ENCODE results near the gene TP53TG5. TPM values are rescaled to one million over a fixed set of nuclear protein-coding genes. Genes with fewer than 3 reads are reported as not detected.

TP53TG5 gene
- total and polyA plus RNA-seq, 2 of the 8 experiments (the other 6 are each of a cell fraction or from before 2014, with no cell fraction given): not detected

DNA sequence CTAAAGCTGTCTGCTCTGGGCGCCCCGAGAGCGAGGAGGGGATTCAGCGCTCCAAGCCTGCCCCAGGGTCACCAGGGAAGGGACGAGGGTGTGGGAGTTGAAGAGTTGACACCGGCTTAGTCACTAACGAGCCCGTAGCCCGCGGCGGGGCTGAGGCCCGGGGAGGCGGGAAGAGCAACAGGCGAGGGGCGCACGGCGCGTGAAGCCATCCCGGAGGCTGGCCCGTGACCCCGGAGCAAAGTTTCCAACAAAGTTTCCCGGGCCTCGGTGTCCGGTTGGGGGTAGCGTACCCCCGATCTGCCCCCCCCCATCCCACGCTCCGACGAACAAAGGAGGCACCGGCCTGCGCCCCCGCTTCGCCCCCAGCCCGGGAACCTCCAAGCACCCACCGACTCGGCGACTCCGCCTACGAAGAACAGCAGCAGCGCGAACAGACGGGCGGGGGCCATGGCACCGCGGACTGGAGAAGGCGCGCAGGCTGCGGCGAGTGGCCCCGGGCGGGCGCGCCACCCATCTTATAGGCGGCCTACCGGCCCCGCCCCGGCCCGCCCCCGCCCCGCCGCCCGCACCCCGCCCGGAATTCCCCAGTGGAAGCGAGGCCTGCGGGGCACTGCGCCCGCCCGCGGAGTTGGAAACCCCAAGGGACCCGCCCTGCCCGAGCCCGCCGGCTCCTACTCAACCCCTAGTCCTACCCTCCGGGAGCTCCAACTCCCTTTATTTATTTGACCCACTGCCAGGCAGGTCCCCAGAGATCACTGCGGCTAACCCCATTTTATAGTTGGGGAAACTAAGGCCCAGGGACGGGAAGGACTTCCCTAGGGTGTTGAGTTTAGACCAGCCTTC is 30.0 kb downstream of the TP53TG5 start, which contains the start of gene SDC4:
SDC4 (minus strand) TSS at position 489 of the 843 bp plus-strand sequence; CDS start at position 449, 40 bp downstream.
- DNase-seq (ENCODE audit: low read depth in 1 of 2, low spot score in 2 of 2) (peak in 1 of 2 experiments; percentile 63), FAIRE-seq (no peak)
- POLR2A ChIA-PET (ENCODE audit: partially characterized antibody): interaction anchor here (0.7 to 6.8 kb wide), 25 partner anchors 12 to 586 kb away, joined by 3 to 113 read pairs (median 3); partner anchors contain the start of genes PCIF1, PIGT, SYS1 and TP53TG5
- CTCF ChIA-PET (ENCODE audit: partially characterized antibody): interaction anchor here (0.6 to 6.5 kb wide), 12 partner anchors 12 to 423 kb away, joined by 3 to 33 read pairs (median 6); partner anchors contain the start of gene SYS1
- H3K27me3 ChIP-seq (replicated peaks in 1 of 4; ENCODE audit: control insufficient read depth in 3 of 4, extremely low read depth in 1 of 4, insufficient read depth in 3 of 4, low read length in 3 of 4): no peaks in the 10 kb centered on the region
- H3K23me2 ChIP-seq (ENCODE audit: low read depth, low read length): peaks cover 12% of the 10 kb centered on the region; the same call in 1 of the 2 replicates
- H3K36me3 ChIP-seq (ENCODE audit: control insufficient read depth in 2 of 4, insufficient read depth in 4 of 4, low read length in 3 of 4): no peaks in the 10 kb centered on the region
- H2AFZ ChIP-seq (ENCODE audit: low read length): 0 out of 2 replicates have a peak within 1 kb of the TSS, but pooled peaks have one; percentile 14
- no peak within 1 kb of the TSS for H3K4ac ChIP-seq (replicated peaks; ENCODE audit: insufficient read length, low read depth, low read length)
- peak within 1 kb of the TSS; percentile 13 for H4K5ac ChIP-seq (ENCODE audit: insufficient read length, low read depth, low read length)
- peak within 1 kb of the TSS; percentile 68 to 95 (median 72) for H3K4me3 ChIP-seq (ENCODE audit: extremely low read depth in 1 of 4, insufficient read depth in 2 of 4, low read depth in 3 of 4, low read length in 4 of 4)
- H3K23ac ChIP-seq (ENCODE audit: insufficient read length): no peak within 1 kb of the TSS
- no peak within 1 kb of the TSS for H2AK5ac ChIP-seq (ENCODE audit: low read depth, low read length)
- peak within 1 kb of the TSS; percentile 10; the same call in 1 of the 2 replicates for H3K27ac ChIP-seq (ENCODE audit: low read depth, low read length)
- H3K14ac ChIP-seq (ENCODE audit: insufficient read length): no peak within 1 kb of the TSS
- H3K4me2 ChIP-seq (ENCODE audit: insufficient read depth in 1 of 2, low read depth in 2 of 2, low read length in 2 of 2): peak within 1 kb of the TSS; percentile 94 to 96
- peak within 1 kb of the TSS; percentile 22 for H4K91ac ChIP-seq (replicated peaks; ENCODE audit: insufficient read length, low read length)
- H3K18ac ChIP-seq (ENCODE audit: extremely low read depth, low read length): peak within 1 kb of the TSS; percentile 65; the same call in 1 of the 2 replicates
- peak within 1 kb of the TSS; percentile 43 for H3K56ac ChIP-seq (replicated peaks; ENCODE audit: insufficient read length, low read depth, low read length)
- 5% methylated on average over 37 of the region's 77 CpGs; no CpG with 5 or more reads in 1 of the 2 experiments for WGBS, 2 experiments (ENCODE audit: extremely low coverage in 1 of 2, insufficient coverage in 1 of 2, insufficient read length in 1 of 2, insufficient replicate concordance in 2 of 2, low coverage in 1 of 2, low lambda C conversion rate in 2 of 2, missing lambda C conversion rate in 1 of 2)
- peak within 1 kb of the TSS; percentile 74 for H2BK120ac ChIP-seq (replicated peaks; ENCODE audit: low read depth, low read length)
- peaks cover 26 to 45% (median 35%) of the 10 kb centered on the region in 4 experiments for H3K4me1 ChIP-seq (replicated peaks in 1 of 4; ENCODE audit: control insufficient read depth in 3 of 4, insufficient read depth in 4 of 4, low read length in 3 of 4)
- H2BK15ac ChIP-seq (ENCODE audit: low read length): peak within 1 kb of the TSS; percentile 66; the same call in 1 of the 2 replicates
- peaks cover 0 to 48% of the 10 kb centered on the region in 2 experiments; a peak in 2 of 4 replicates for H3K79me2 ChIP-seq (ENCODE audit: control insufficient read depth in 1 of 2, insufficient read depth in 2 of 2, low read length in 2 of 2)
- no peak within 1 kb of the TSS for H2BK20ac ChIP-seq (ENCODE audit: low read length)
- H3K9me3 ChIP-seq (ENCODE audit: insufficient read depth in 2 of 2, low read depth in 1 of 2, low read length in 1 of 2): no peaks in the 10 kb centered on the region
- peaks cover 0 to 7% of the 10 kb centered on the region in 2 experiments for H4K20me1 ChIP-seq (replicated peaks in 1 of 2; ENCODE audit: control insufficient read depth in 1 of 2, insufficient read depth in 2 of 2, low read length in 2 of 2)
- peak within 1 kb of the TSS; percentile 51; the same call in 1 of the 2 replicates for H2BK12ac ChIP-seq (ENCODE audit: low read depth, low read length)
- peak within 1 kb of the TSS; percentile 48 to 68 (median 64) for H3K9ac ChIP-seq (replicated peaks in 1 of 4; ENCODE audit: extremely low read depth in 1 of 4, low read depth in 3 of 4, low read length in 3 of 4)
- no peak within 1 kb of the TSS; the same call in 1 of the 2 replicates for H4K8ac ChIP-seq (ENCODE audit: extremely low read depth, insufficient read depth, low read length)
- H2BK5ac ChIP-seq (ENCODE audit: low read depth, low read length): no peak within 1 kb of the TSS
- H3K79me1 ChIP-seq (ENCODE audit: low read depth, low read length): peaks cover 13% of the 10 kb centered on the region
- TF ChIP-seq TAF7 (optimal IDR thresholded peaks at IDR 0.05; ENCODE audit: borderline replicate concordance, low read depth, low read length) (peak; percentile 88), JUND (IDR thresholded peaks at IDR 0.05; ENCODE audit: low read length) (no peak), RNF2 (IDR thresholded peaks at IDR 0.05; ENCODE audit: borderline replicate concordance, low read depth, low read length, missing control alignments, poor library complexity, severe bottlenecking) (no peak), SRF (IDR thresholded peaks at IDR 0.05; ENCODE audit: low read depth, low read length) (no peak), TBP (IDR thresholded peaks at IDR 0.05; ENCODE audit: low read depth, low read length) (peak; percentile 91), TCF12 (IDR thresholded peaks at IDR 0.05; ENCODE audit: low read depth, low read length) (no peak)

Measured in H1 (cell line).